Stomach (tissue), 9 donors: ENCODE data around the gene TRMT1. TPM values are rescaled to one million over a fixed set of nuclear protein-coding genes. Genes with fewer than 3 reads are reported as not detected.

ENCODE experiments used
- DNase-seq, 2 donors: peaks; one replicate each; pipeline versions ENCODE4 v3.0.0 to v3.0.0-alpha.2; 2013 to 2019
- H3K27ac ChIP-seq, 5 donors: fragments of 200-600 bp in 4 of 5; sonication (generic) in 4 of 5; one replicate each; pipeline ENCODE4 v1.5.1; 2013 to 2019; ENCODE audit warnings: mild to moderate bottlenecking in 1 of 5, moderate library complexity in 1 of 5
- H3K27me3 ChIP-seq, 3 donors: fragments of 200-600 bp; sonication (generic); one replicate each; pipeline ENCODE4 v1.5.1; 2017 to 2019; ENCODE audit warnings: mixed run types in 1 of 3
- H3K36me3 ChIP-seq, 4 donors: fragments of 200-600 bp; sonication (generic); 1 replicate in 3 of 4; 2 replicates in 1 of 4; pipeline ENCODE4 v1.5.1; 2016 to 2019
- H3K4me1 ChIP-seq, 4 donors: fragments of 200-600 bp; sonication (generic); one replicate each; pipeline ENCODE4 v1.5.1; 2016 to 2019
- H3K4me3 ChIP-seq, 4 donors: fragments of 200-600 bp; sonication (generic) in 3 of 4; one replicate each; pipeline ENCODE4 v1.5.1; 2016 to 2019; ENCODE audit warnings: mild to moderate bottlenecking in 1 of 4
- H3K9me3 ChIP-seq, 4 donors: fragments of 200-600 bp; sonication (generic); one replicate each; pipeline ENCODE4 v1.5.1; 2016 to 2019
- CTCF ChIP-seq, 7 experiments: fragments of 450-650 bp in 4 of 7; fragments of 200-600 bp in 3 of 7; sonication (generic) in 3 of 7; IDR thresholded peaks; one replicate each; pipeline ENCODE4 v1.5.1; 2016 to 2019; ENCODE audit warnings: antibody characterized with exemption in 7 of 7, control low read depth in 2 of 7, mild to moderate bottlenecking in 1 of 7
- EP300 ChIP-seq: sonication (generic); formaldehyde crosslinking; IDR thresholded peaks from one replicate; pipeline ENCODE4 v1.6.1; 2017; ENCODE audit warnings: antibody characterized with exemption
- POLR2A ChIP-seq, 4 donors: fragments of 450-650 bp; IDR thresholded peaks; one replicate each; pipeline ENCODE4 v1.6.1; 2016; ENCODE audit warnings: antibody characterized with exemption in 4 of 4, control low read depth in 2 of 4, mild to moderate bottlenecking in 1 of 4, moderate library complexity in 1 of 4
- POLR2AphosphoS5 ChIP-seq, 3 donors: sonication (generic); formaldehyde crosslinking; IDR thresholded peaks; one replicate each; pipeline ENCODE4 v1.6.1; 2016; ENCODE audit warnings: antibody characterized with exemption in 3 of 3
- WGBS, 5 donors: extraction: QIAGEN DNeasy Blood & Tissue Kit in 3 of 5; methylation state at CpG; one replicate each; pipeline versions ENCODE4 v1.1.5 to v1.1.7; 2013 to 2018; 5-methylcytosine and 5-hydroxymethylcytosine counted together
- intact Hi-C: fragments of 100-400 bp; cut with DNase I; formaldehyde crosslinking; loops from one replicate; pipeline ENCODE4 v1.15.1; 2023; ENCODE audit warnings: low total_unique reads
- polyA plus RNA-seq, 3 donors: library from polyadenylated mRNA; stranded (reverse); fragments of 200-250 nt; gene quantifications; one replicate each; pipeline ENCODE4 v1.2.3, GENCODE V29; 2013
- total RNA-seq, 5 donors: library from RNA; depleted of rRNA; stranded (reverse); fragments of >200 nt; gene quantifications; one replicate each; pipeline versions ENCODE4 v1.1.0 to v1.2.3, GENCODE V29; 2014 to 2016
- donor health status: healthy with polysubstance abuse.
- donor health status: Bipolar disorder and iron deficiency.
- donor health status: healthy.

TRMT1 gene
- total and polyA plus RNA-seq, 8 donors, result 29.6 to 373 (median 58.6) TPM

GRCh38 chr19:13152974-13153568 lies 36.5 kb upstream of the TRMT1 start:
- DNase-seq, result peak; percentile 97 to 98
- TF ChIP-seq EP300, result no peak
- no peak for TF ChIP-seq CTCF (IDR thresholded peaks at IDR 0.05)
- peak in 3 of 4 donors; percentile 98 to 100 (median 99) for TF ChIP-seq POLR2A (IDR thresholded peaks at IDR 0.05)
- TF ChIP-seq POLR2AphosphoS5 (IDR thresholded peaks at IDR 0.05), result peak; percentile 99 to 100 (median 100)
- WGBS, 5 donors, result 0% methylated on average over 28 to 59 of the region's 59 CpGs
- Histone ChIP-seq H3K27me3 (no peaks in the 10 kb centered on the region), H3K4me3 (peak overlapping the region; percentile 85 to 92 (median 88)), H3K27ac (peak overlapping the region; percentile 96 to 99 (median 99)), H3K9me3 (no peaks in the 10 kb centered on the region), H3K36me3 (no peaks in the 10 kb centered on the region), H3K4me1 (peaks cover 24 to 49% (median 42%) of the 10 kb centered on the region in 4 donors)
- intact Hi-C loops, result no loop called here

- no peaks in the 10 kb centered on the region for H3K36me3 ChIP-seq
- WGBS, 5 donors, result 0 to 1% (median 1%) methylated on average over 21 to 25 of the region's 25 CpGs
- DNase-seq, result no peak
- H3K4me3 ChIP-seq, result peak overlapping the region; percentile 85 to 92 (median 88)
- no peak for TF ChIP-seq POLR2A (IDR thresholded peaks at IDR 0.05)
- no peak for TF ChIP-seq POLR2AphosphoS5 (IDR thresholded peaks at IDR 0.05)
- no peak for TF ChIP-seq EP300
- no peak for TF ChIP-seq CTCF (IDR thresholded peaks at IDR 0.05)
- H3K27me3 ChIP-seq, result no peaks in the 10 kb centered on the region
- peaks cover 24 to 50% (median 42%) of the 10 kb centered on the region in 4 donors for H3K4me1 ChIP-seq
- no peaks in the 10 kb centered on the region for H3K9me3 ChIP-seq
- H3K27ac ChIP-seq, result peak overlapping the region; percentile 96 to 99 (median 99)
- intact Hi-C loops, result no loop called here
Measured at GRCh38 chr19:13152356-13152973, 35.9 kb upstream of the TRMT1 start.

- 0 to 1% (median 0%) methylated on average over 53 to 71 of the region's 71 CpGs for WGBS, 5 donors
- peak; percentile 99 for DNase-seq
- Histone ChIP-seq H3K4me3 (peak overlapping the region; percentile 85 to 92 (median 88)), H3K9me3 (no peaks in the 10 kb centered on the region), H3K27ac (peak overlapping the region; percentile 96 to 99 (median 99)), H3K27me3 (no peaks in the 10 kb centered on the region), H3K4me1 (peaks cover 24 to 50% (median 43%) of the 10 kb centered on the region in 4 donors), H3K36me3 (no peaks in the 10 kb centered on the region)
- intact Hi-C loops, result no loop called here
- TF ChIP-seq POLR2AphosphoS5 (IDR thresholded peaks at IDR 0.05) (peak; percentile 98 to 100 (median 99)), POLR2A (IDR thresholded peaks at IDR 0.05) (peak in 2 of 4 donors; percentile 94), EP300 (peak; percentile 44), CTCF (IDR thresholded peaks at IDR 0.05) (no peak)
Measured at GRCh38 chr19:13151605-13152355, 35.2 kb upstream of the TRMT1 start.

- Histone ChIP-seq H3K4me1 (peaks cover 20 to 47% (median 37%) of the 10 kb centered on the region in 4 donors), H3K27me3 (no peaks in the 10 kb centered on the region), H3K27ac (peak overlapping the region; percentile 93 to 99 (median 99)), H3K36me3 (peaks cover 0 to 6% (median 3%) of the 10 kb centered on the region in 4 donors), H3K4me3 (peak overlapping the region; percentile 85 to 92 (median 88)), H3K9me3 (no peaks in the 10 kb centered on the region)
- intact Hi-C loops, result no loop called here
- TF ChIP-seq CTCF (IDR thresholded peaks at IDR 0.05) (no peak), EP300 (no peak), POLR2A (IDR thresholded peaks at IDR 0.05) (no peak), POLR2AphosphoS5 (IDR thresholded peaks at IDR 0.05) (no peak)
- WGBS, 5 donors, result 0 to 1% (median 1%) methylated on average over 33 to 34 of the region's 34 CpGs
- peak in 1 of 2 donors; percentile 76 for DNase-seq
Measured at GRCh38 chr19:13150931-13151604, 34.5 kb upstream of the TRMT1 start.
